GM21528 (cell line): ENCODE data around the gene ACSL5.

ENCODE experiments used
- ATAC-seq: cut with Tn5 transposase; IDR thresholded peaks from one replicate; pipeline ENCODE4 v1.9.1; 2021; ENCODE audit warnings: mild to moderate bottlenecking, moderate library complexity; ENCODE audit not compliant: unreplicated experiment, low FRiP score

The ACSL5 gene

GRCh38 chr10:112373912-112374338, at the start of gene ACSL5:
ACSL5 (plus strand) TSS chr10:112374116; CDS start chr10:112394947, 20,831 bp downstream.
- no peak for ATAC-seq

GRCh38 chr10:112327678-112328077, 46.2 kb upstream of the ACSL5 start:
- no peak for ATAC-seq

- no peak for ATAC-seq
Measured at GRCh38 chr10:112330162-112330561, 43.8 kb upstream of the ACSL5 start.

- no peak for ATAC-seq
Measured at GRCh38 chr10:112330607-112331160, 43.2 kb upstream of the ACSL5 start.

- ATAC-seq = no peak
Measured at GRCh38 chr10:112332022-112332421, 41.9 kb upstream of the ACSL5 start.

- no peak for ATAC-seq
Measured at GRCh38 chr10:112332509-112333228, 41.2 kb upstream of the ACSL5 start.

- ATAC-seq = no peak
Measured at GRCh38 chr10:112333452-112333851, 40.5 kb upstream of the ACSL5 start.

- ATAC-seq = no peak
Measured at GRCh38 chr10:112335111-112335867, 38.6 kb upstream of the ACSL5 start.

GRCh38 chr10:112335868-112336265, 38.0 kb upstream of the ACSL5 start:
- no peak for ATAC-seq

- ATAC-seq = no peak
Measured at GRCh38 chr10:112336556-112337201, 37.2 kb upstream of the ACSL5 start.

GRCh38 chr10:112338957-112339356, 35.0 kb upstream of the ACSL5 start:
- no peak for ATAC-seq

GRCh38 chr10:112340601-112341000, 33.3 kb upstream of the ACSL5 start:
- ATAC-seq = no peak

GRCh38 chr10:112343056-112343806, 30.7 kb upstream of the ACSL5 start:
- ATAC-seq = no peak

GRCh38 chr10:112344261-112344660, 29.7 kb upstream of the ACSL5 start:
- no peak for ATAC-seq

- no peak for ATAC-seq
Measured at GRCh38 chr10:112345202-112345601, 28.7 kb upstream of the ACSL5 start.

GRCh38 chr10:112345743-112346142, 28.2 kb upstream of the ACSL5 start:
- no peak for ATAC-seq

GRCh38 chr10:112346774-112347173, 27.1 kb upstream of the ACSL5 start:
- ATAC-seq = no peak

- no peak for ATAC-seq
Measured at GRCh38 chr10:112347709-112348671, 25.9 kb upstream of the ACSL5 start.

- ATAC-seq = no peak
Measured at GRCh38 chr10:112348759-112349158, 25.2 kb upstream of the ACSL5 start.
